Hematopoietic multipotent progenitor cell treated with erythropoietin and hydrocortisone succinate and interleukin-3 and kit ligand, for 4 days (in vitro differentiated cells): ENCODE measurements around the gene PDGFA.
"Not testable (repeated sequence)": the region's sequence is repeated elsewhere in the genome, so short reads cannot be mapped to it uniquely, and the experiment has no call there.

Experiments used
- DNase-seq: peaks from one replicate; pipeline ENCODE4 v3.0.0-alpha.2; 2015

Gene PDGFA

DNA sequence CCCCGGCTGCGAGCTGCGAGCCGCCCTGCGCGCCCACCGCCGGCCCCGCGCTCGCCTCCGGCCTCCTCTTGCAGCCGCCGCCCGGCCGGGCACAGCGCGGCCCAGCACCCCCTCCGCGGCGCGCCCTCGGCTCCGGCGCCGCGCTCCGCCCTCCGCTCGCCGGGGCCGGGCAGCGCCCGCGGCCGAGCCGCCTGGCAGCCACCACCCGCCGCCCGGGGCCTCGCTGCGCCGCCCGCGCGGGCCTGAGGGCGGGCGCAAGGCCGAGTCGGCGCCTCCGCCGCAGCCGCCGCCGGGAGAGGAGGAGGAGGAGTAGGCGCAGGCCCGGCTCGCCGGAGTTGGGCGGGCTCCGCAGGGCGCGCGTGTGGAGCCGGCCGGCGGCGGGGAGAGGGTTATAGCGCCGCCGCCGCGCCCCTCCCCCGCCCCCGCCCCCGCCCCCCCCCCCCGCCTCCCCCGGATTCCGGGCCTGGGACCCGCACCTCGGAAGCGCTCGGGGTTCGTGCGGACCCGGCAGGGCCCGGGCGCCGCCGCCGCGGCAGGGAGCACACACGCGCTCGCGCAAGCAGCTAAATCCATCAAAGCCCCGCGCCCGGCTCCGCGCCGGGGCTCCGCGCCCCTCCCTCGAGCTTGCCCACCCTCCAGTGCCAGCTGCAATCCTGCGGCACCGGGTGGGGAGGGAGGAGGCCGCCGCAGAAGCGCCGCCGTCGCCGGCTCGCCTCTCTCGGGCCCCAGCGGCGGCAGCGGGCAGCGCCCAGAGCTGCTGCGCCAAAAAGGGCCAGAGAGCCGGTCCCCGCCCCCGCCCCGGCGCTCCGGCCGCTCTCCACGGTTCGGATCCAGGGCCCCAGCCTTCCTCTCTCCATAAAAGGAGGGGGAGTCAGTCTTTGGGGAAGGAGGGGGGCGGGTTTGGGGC, at the start of gene PDGFA:
Gene PDGFA (minus strand): TSS at position 363 of the 907 bp plus-strand sequence. CDS start 845 bp downstream, outside the sequence.
- peak; percentile 66 for DNase-seq

DNA sequence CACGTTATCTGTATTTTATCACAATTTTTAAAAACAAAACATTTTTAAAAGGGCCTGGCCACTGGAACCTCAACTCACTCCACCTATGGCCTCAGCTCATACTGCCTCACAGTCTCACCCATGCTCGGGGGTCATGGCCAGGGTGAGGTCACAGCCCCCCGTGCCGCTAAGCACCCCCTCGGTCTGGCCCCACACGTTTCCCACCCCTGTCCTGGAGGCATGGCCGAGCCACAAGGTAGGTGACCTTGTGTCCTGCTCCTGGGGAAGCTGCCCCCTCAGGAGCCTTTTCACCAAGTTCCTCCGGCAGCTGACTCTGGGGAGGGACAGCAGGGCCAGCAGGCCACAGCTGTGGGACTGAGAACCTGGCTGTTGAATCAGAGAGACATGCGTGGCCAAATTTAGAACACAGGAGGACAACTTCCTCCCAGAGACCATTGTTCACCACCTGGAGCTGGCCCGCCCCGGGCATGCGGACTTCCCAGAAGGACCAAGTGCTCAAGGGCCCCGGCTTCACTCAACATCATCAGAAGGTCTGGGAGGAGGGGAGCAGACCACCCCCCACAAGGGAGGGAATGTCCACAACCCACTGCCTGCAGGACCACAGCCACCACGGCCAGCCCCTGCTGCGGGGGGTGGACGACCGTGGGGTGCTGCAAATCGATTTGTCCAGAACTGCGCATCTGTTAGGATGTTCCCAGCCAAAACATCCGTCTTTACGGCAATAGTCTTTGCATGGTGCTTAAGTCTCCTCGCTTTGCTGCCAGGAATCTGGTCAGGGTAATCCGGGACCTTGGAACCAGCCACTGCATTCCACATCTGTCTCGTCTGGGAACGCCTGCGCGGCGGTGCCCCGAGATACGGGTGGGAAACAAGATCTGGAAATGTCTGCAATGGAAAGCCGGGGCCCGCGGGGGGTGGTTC, 48.6 kb upstream of the PDGFA start:
- no peak for DNase-seq

DNA sequence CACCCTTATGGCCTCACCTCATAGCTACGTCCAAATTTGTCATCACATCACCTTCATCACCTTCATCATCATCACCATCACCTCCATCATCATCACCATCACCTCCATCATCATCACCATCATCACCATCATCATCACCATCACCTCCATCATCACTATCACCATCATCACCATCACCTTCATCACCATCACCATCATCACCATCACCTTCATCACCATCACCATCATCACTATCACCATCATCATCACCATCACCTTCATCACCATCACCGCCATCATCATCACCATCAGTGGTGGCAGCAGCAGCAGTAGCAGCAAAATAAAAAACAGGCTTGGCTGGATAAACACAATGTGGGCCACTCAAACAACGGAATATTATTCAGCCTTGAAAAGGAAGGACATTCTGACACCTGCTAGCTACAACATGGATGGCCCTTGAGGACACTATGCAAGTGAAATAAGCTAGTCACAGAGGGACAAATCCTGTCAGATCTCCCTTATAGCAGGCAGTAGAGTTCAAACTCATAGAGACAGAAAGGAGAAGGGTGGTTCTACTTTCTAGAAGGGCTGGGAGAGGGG, 47.7 kb upstream of the PDGFA start:
- no peak for DNase-seq

DNA sequence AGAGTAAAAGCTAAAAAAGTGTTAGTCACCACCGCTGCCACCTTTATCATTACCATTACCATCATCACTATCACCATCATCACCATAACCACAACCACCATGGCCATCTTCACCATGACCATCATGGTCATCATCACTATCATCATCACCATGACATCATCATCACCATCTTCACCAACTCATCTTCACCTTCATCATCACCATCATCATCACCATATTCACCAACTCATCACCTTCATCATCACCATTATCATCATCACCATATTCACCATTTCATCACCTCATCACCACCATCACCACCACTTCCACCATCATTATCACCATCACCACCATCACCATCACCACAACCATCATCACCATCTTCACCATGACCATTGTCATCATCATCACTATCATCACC, 46.5 kb upstream of the PDGFA start:
- DNase-seq: no peak

DNA sequence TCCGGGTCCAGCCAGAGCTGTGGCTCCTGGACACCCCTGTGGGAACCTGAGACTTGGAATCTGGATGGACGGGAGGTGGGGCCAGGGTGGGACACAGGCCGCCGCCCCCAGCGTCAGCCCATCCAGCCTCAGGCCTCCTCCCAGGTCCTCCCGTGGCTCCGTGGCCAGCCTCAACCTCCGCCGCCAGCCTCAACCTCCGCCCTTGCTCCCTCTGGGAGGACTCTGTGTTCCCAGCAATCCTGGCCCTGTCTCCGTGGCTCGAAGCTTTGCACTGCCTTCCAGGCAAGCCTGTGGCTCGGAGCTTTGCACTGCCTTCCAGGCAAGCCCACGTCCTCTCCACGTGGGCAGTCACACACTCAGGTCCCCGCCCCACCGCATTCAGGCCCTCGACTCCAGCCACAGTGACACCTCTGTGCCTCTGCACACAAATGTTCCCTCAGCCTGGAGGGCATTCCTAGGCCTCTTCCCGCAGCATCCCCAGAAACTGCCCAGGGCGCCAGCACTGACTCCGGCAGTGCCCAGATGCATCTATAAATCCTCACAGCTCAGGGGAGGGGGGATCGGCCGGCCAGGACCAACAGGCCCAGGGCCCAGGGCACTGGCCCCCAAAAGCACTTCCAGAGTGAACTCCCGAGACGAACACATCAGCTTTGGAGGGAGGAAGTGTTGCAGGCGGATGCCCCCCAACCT, 44.7 kb upstream of the PDGFA start:
- no peak for DNase-seq

DNA sequence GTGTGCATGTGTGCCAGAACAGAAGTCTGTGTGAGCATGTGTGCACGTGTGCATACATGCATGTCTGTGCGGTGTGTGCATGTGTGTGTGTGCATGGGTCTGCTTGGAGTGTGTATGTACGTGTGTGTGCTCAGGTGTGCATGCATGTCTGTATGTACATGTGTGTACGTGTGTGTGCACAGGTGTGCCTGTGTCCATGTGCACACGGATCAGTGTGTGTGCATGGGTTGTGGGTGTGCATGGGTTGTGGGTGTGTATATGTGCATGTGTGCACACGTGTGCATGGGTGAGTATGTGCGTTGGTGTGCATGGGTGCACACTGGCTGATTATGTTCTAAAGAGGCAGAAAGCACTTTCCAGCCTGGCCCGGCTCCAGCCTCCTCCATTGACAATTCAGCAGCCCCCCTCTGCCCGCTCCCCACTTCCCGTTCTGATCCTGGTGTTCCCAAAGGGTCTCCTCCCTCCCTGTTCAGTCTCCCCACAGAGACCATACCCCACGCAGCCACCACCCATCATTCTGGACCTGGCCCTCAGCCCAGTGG, 44.1 kb upstream of the PDGFA start:
- DNase-seq: no peak

DNA sequence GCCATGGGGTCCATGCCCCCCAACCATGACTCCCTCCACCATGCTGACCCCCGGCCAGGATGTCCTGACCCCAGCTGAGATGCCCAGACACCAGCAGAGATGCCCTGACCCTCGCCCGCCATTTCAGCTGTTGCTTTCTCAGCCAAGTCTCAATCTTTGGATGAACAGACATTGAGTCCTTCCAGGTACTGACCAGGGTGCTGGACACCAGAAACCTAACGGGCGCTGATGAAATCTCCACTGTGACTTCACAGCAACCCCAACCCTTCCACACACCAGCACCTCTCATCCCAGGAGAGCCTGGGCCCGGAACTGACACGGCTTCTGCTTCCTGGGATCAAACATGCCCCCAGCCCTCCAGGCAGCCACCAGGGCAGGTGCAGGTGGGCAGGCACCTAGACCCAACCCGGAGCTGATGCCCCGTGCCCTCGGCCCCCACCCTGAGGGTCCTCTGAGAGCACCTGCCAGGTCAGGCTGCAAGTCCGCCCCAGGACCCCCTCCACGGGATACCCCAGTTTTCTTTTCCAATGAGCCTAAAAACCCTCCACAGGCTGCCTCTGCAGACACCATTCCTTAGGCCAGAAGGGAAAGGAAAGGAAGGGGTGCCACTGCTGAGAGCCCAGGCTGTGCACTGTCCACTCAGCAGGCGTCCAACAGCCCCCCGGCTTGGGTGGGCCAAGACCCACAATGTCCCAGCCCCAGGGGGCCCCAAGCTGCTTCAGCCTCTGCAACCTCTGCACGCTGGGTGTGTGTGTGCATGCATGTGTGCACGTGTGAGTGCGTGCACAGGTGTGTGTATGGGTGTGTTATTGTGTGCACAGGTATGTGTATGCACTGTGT, 43.4 kb upstream of the PDGFA start:
- no peak for DNase-seq

DNA sequence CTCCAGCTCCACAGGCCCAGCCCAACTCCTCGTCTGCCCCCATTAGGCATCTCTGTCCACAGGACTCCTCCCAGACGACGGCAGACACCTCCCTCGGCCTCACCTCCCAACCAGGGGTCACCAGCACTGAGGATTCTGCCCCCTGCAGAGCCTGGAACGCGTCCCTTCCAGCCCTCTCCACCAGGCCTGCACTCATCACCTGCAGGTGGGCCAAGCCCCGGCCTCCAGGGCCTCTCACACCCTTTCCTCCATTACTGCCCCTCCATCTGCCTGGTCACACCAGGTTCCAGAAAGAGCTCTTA, 42.7 kb upstream of the PDGFA start:
- no peak for DNase-seq

DNA sequence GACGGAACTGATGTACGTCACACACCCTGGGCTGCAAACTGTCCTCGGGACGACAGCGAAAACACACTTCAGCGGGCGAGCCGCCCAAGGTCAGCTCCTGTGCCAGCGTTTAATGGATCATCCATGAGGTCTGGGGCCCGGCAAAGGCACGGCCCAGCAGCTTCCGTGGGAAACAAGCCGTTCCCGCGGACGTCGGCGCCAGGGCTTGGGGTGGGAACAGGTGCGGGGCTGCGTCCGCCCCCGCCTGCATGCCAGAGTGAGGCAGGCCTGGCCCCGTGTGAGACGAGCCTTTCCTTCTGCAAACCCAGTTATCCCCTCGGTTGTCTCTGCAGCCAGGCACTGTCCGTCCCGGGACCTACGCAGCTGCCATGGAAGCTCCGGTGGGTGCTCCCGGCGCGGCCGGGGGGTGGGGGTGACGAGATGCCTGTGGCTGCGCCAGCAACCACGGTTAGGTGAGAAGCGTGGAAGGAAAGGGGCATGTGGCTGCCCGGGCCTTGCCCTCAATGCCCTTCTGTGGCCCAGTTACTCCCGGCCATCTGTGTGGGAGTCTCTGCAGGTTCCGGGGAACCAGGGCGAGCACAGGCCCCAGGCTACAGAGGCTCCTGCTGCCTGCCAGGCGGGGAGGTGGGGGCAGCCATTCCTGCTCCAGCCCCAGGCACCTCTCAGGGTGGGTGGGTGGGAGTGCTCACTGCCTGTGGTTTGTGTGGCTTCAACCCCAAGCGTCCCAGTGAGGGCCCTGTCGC, 42.2 kb upstream of the PDGFA start:
- DNase-seq: no peak

DNA sequence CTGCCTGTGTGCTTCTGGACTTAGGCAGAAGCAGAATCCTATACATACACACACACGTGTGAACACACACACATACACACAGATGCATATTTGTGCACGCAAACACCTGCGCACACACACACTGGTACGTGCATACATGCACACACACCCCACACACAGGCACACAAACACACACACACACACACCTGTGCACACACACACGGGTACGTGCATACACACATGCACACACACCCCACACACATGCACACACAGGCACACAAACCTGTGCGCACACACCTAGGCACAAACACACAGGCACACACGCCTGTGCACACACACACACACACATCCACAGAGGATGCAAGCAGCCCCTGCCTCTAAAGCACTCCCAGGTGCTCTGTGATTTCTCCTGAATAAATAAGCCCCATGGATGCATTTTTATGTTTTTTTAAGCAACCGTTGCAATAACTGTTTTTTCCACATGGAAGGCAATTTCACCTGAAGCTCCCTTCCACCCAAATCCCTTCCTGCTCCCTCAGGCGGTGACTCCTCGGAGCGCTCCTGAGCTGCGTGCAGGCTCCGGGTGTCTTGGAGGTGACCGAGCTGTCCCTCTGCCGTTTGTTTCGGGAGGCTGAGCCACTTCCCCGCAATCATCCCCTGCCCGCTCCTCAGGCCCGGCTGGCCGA, 41.5 kb upstream of the PDGFA start:
- DNase-seq: no peak

DNA sequence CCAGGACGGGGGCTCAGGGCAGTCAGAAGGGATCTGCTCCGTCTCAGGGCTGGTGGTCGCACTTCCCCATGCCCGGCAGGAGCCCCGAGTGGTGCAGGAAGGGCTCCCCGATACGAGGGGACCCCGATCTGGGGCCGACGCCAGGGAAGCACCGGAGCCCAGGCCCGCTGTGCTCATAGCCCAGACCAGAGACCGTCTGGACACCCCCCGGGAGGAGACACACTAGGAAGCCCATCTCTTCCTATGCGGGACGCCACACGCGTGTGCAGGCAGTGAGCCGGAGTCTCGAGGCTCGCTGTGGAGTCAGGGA, 39.7 kb upstream of the PDGFA start:
- no peak for DNase-seq

DNA sequence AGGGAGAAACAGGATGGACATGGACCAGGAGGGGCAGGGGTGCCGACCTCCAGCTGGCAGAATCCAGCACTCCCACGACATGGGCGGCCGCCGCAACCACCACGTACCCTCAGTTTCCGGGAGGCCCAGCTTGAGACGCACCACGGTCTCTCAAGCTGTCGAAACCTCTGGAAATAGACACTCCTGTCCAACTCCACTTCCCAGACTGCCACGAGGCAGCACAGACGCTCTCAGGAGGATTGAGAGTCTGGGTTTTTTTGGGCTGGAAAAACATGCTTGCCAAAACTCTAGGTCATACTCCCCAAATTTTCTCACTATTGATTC, 37.9 kb upstream of the PDGFA start:
- no peak for DNase-seq

DNA sequence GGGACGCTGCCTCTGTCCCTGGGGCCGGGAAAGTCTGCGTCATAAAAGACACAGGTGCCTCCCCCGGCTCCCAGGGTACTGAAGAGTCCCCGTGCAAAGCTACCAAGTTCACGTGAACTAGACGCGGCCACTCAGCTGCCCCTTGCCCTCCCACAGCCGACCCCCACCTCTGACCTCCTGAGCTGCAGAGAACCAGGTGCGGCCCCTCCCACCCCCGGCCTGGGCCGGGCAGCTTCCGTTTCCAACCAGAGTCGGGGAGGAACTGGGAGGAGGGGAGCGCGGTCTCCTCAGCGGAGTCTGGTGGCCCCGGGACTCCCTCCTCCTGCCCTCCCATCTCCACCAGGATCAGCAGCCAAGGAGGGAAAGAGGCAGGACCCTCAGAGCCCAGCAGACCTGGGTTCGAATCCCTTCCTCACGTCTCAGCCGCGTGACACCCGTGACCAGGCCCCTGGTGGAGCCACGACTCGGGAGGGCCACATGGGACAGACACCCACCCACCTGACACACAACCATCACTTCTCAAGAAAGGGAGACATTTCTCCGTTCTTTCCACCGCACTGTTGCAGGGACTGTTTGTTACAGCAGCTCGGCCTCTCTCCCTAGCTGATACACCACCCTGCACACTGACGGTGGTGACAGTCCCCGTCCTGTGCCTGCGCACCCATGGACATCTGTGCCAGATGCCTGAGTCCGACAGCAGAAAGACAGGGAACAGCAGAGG, 37.4 kb upstream of the PDGFA start:
- no peak for DNase-seq

DNA sequence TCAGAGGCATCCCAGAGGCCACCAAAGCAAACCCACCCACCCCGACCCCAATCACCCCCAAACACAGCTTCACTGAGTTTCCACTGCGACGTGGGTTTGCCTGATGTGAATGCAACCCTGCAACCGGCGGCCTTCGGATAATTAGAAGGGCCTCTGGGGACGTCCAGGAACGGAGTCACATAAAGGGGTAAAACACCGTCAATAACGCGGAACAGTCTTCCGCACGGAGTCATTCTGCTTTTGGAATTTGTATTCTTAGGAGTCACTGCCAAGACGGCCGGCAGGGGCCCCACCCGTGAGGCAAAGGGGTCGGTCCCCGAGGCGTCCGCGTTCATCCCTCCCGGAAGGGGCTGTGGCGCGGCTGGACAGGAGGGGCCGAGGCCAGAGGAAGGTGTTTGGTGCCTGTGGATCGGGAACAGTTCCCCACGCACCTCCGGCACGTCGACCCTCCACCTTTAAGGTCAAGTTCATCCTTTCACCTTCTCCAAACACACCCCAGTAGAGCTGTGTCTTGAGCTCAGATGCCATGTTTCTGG, 36.7 kb upstream of the PDGFA start:
- no peak for DNase-seq

DNA sequence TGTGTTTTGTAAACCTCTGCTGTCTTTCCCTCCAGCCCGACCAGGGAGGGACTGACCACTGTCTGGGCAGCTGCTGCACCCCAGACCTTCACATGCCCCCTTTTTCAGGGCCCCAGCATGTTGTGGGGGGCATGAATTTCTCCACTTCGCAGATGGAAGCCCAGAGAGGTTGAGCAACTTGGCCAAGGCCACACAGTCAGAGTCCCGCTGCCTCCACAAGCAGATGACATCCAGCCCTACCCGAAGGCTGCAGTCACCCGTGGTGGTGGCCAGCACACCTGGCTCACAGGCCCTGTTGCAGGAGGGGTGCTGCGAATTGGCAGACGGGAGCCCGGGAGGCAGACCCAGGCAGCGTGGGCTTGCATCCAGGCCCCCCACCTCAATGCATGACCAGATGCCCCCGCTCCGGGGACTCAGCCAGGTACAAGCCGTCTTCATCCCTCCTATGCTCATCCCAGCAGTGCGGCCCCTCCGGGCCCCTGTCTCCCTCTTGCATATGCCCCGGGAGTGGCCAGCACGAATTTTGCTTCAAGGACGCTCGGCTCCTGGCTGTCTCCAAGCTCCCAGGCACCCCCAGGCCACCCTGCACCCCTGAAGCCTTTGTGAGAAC, 36.0 kb upstream of the PDGFA start:
- no peak for DNase-seq

DNA sequence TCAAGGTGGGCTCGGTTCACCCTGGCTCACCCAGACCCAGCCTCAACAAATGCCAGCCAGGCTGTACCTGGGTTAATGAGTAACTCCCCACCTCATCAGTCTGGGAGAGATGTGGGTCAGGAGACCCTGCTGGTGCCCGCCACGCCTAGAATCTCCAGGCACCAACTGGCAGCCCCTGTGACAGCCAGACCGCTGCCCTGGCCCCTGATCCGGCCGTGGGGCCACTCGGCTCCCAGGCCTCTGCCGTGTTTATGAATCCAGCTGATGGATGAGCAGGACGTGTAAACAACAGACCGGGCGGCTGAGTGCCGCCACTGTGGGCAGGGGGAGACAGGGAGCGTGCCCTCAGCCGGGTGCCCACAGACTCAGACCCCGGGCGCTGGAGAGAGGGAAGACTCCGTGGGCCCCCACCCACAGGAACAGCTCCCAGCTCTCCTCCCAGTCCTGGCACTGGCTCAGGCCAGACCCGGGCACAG, 34.0 kb upstream of the PDGFA start:
- no peak for DNase-seq

DNA sequence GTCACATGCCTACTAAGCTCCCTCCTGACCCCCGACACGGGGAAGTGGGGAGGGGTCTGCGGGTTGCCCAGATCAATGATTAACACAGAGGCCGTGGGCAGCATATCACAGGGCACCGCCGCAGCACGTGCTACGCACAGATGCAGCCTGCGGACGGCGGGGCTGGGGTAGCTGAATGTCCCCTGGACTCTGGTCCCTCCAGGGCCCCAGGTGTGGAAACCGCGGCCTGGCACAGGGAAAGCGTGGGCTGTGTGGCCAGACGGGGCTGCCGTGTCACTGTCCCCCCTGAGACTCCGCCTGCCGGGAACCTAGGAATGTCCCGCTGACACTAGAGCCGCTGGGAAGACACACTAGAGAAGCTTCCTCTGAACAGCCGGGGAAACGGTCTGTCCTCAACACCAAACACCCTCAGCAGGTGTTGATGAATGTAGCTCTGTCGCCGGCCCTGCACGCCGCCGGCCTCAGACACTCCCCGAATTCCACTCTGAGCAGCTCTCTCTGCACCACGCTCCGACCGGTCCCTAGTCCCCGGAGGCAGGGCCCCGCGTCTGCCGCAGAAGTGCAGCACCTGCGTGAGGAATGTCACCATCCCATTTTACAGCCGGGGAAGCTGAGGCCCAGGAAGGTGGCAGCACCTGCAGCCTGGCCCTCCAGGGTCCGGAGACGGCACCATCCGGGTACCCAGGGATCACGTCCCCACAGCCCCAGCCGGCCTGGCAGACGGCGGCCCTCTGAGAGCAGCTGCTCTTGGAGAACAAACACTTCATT, 33.4 kb upstream of the PDGFA start:
- DNase-seq: no peak

DNA sequence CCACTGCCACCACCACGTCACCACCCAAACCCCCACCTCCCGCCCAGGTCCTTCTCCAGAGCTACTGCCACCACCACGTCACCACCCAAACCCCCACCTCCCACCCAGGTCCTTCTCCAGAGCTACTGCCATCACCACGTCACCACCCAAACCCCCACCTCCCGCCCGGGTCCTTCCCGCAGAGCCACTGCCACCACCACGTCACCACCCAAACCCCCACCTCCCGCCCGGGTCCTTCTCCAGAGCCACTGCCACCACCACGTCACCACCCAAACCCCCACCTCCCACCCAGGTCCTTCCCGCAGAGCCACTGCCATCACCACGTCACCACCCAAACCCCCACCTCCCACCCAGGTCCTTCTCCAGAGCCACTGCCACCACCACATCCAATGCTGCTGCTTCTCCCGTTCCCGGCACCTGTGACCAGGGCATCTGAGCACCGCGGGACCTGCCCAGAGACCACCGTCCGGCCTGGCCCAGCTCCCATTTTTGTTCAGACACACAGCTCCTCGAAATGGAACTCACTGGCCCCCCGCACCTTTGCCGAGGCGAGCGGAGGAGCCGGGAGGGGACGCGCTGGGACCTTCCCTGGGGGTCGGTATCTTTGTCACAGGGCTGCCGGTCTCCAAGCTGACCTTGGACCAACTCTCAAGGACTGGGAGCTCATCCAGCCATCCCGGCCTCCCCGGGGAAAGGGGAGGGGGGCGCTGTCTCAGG, 32.7 kb upstream of the PDGFA start:
- DNase-seq: not testable (repeated sequence)
